ENCODE data around the gene AP4M1. TPM values are rescaled to one million over a fixed set of nuclear protein-coding genes. Genes with fewer than 3 reads are reported as not detected.
"Not testable (repeated sequence)": the region's sequence is repeated elsewhere in the genome, so short reads cannot be mapped to it uniquely, and the experiment has no call there.

Gene AP4M1
- total RNA-seq, 1 experiment from 2014 or later, result 25.1 TPM

DNA sequence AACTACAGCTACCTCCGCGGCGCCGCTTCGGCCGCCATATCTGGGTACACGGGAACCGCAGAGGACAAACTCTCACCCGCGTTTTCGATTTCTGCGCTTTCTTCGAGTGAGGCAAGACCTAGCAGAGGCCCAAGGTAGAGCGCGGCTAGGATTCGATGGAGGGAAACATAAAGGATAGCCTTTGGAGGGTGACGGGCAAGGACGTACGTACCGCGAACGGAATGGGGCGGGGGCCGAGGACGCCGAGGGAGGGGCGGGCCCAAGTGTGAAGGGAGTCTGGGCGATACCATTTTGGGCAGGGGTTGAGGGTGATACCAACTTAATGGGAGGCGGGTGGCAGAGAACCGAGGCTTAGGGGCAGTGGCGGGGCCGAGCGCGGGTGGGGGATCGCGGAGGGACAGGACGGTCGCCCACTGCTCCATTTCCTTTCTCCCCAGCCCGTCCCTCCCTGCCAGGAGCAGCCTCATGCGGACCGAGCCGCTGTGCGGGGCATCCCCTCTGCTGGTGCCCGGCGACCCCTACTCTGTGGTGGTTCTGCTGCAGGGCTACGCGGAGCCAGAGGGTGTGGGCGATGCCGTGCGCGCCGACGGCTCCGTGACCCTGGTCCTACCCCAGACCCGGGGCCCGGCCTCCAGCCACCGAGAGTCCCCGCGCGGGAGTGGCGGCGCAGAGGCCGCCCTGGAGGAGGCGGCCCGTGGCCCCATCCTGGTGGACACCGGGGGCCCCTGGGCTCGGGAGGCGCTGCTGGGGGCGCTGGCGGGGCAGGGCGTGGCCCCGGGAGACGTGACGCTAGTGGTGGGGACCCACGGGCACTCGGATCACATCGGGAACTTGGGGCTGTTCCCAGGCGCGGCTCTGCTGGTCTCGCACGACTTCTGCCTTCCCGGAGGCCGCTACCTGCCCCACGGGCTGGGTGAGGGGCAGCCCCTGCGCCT lies 25.8 kb downstream of the AP4M1 start, which contains the start of gene MBLAC1:
MBLAC1 (plus strand) TSS at position 37 of the 935 bp plus-strand sequence; CDS start at position 466, 429 bp downstream.
- Histone ChIP-seq H3K27ac (ENCODE audit: low read depth, low read length, poor library complexity, severe bottlenecking) (peak within 1 kb of the TSS; percentile 95), H3K9me3 (ENCODE audit: low read depth, low read length, poor library complexity, severe bottlenecking) (no peaks in the 10 kb centered on the region), H3K36me3 (ENCODE audit: insufficient read depth, low read length, poor library complexity, severe bottlenecking) (no peaks in the 10 kb centered on the region), H3K4me1 (ENCODE audit: insufficient read depth, low read length, poor library complexity, severe bottlenecking) (peaks cover 10% of the 10 kb centered on the region), H3K4me3 (ENCODE audit: low read depth, low read length, poor library complexity, severe bottlenecking) (peak within 1 kb of the TSS; percentile 62), H3K27me3 (replicated peaks; ENCODE audit: insufficient read depth, low read depth, low read length, poor library complexity) (no peaks in the 10 kb centered on the region)
- ChIA-PET POLR2A (ENCODE audit: low non-redundant PET) (interaction anchor here (0.8 to 1.2 kb wide), 2 partner anchors 25 to 302 kb away, joined by 4 to 5 read pairs; partner anchors contain the start of genes AP4M1 and ZCWPW1), CTCF (no interaction called here)
- BruUV-seq (replicated peaks), result no TSS peak
- TF ChIP-seq EZH2 (IDR thresholded peaks at IDR 0.05; ENCODE audit: borderline replicate concordance, low read depth, low read length, poor library complexity, severe bottlenecking), result no peak
- TF ChIP-seq, protein P1, sequence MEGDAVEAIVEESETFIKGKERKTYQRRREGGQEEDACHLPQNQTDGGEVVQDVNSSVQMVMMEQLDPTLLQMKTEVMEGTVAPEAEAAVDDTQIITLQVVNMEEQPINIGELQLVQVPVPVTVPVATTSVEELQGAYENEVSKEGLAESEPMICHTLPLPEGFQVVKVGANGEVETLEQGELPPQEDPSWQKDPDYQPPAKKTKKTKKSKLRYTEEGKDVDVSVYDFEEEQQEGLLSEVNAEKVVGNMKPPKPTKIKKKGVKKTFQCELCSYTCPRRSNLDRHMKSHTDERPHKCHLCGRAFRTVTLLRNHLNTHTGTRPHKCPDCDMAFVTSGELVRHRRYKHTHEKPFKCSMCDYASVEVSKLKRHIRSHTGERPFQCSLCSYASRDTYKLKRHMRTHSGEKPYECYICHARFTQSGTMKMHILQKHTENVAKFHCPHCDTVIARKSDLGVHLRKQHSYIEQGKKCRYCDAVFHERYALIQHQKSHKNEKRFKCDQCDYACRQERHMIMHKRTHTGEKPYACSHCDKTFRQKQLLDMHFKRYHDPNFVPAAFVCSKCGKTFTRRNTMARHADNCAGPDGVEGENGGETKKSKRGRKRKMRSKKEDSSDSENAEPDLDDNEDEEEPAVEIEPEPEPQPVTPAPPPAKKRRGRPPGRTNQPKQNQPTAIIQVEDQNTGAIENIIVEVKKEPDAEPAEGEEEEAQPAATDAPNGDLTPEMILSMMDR (conservative IDR thresholded peaks at IDR 0.05; ENCODE audit: low read depth, low read length), result no peak
- intact Hi-C loops (cut with micrococcal nuclease; ENCODE audit: unreplicated experiment), result no loop called here
- DNase-seq (ENCODE audit: low spot score), result peak; percentile 95

DNA sequence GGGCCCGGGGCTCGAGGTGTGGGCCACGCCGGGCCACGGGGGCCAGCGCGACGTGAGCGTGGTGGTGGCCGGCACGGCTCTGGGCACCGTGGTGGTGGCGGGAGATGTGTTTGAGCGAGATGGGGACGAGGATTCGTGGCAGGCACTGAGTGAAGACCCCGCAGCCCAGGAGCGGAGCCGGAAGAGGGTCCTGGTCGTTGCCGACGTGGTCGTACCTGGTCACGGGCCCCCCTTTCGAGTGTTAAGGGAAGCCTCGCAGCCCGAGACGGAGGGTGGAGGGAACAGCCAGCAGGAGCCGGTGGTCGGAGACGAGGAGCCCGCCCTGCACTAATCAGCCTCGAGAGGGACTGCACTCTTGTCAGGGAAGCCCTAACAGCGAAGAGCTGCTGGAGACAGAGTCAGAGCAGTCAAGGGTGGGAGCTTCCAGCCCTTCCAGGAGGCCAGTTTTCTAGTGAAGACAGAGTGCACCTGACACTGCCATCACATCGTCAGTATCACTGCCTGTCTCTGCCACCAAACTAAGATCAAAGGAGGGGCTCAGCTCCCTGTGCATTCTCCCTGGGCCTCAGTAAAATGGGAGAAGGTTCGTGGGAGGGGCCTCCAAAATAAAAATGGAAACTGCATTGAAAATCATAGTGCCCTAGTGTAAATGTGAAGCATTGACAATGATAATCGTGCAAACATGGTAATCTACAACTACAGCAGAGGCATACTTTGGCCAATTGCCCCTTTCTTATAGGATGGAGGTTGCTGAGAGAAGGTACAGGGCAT lies 26.6 kb downstream of the AP4M1 start:
- CTCF ChIA-PET, result no interaction called here
- no peaks in the 10 kb centered on the region for H3K36me3 ChIP-seq (ENCODE audit: insufficient read depth, low read length, poor library complexity, severe bottlenecking)
- H3K27ac ChIP-seq (ENCODE audit: low read depth, low read length, poor library complexity, severe bottlenecking), result peak overlapping the region; percentile 95
- no peaks in the 10 kb centered on the region for H3K9me3 ChIP-seq (ENCODE audit: low read depth, low read length, poor library complexity, severe bottlenecking)
- peak; percentile 39 for DNase-seq (ENCODE audit: low spot score)
- peaks cover 10% of the 10 kb centered on the region for H3K4me1 ChIP-seq (ENCODE audit: insufficient read depth, low read length, poor library complexity, severe bottlenecking)
- H3K27me3 ChIP-seq (replicated peaks; ENCODE audit: insufficient read depth, low read depth, low read length, poor library complexity), result no peaks in the 10 kb centered on the region
- POLR2A ChIA-PET (ENCODE audit: low non-redundant PET), result interaction anchor here (0.6 kb wide), 1 partner anchor 24 kb away, joined by 6 read pairs; no protein-coding TSS in a partner anchor
- intact Hi-C loops (cut with micrococcal nuclease; ENCODE audit: unreplicated experiment), result no loop called here
- peak overlapping the region; percentile 62 for H3K4me3 ChIP-seq (ENCODE audit: low read depth, low read length, poor library complexity, severe bottlenecking)
- no TSS peak for BruUV-seq (replicated peaks)
- TF ChIP-seq, protein P1 (conservative IDR thresholded peaks at IDR 0.05; ENCODE audit: low read depth, low read length), result no peak
- no peak for TF ChIP-seq EZH2 (IDR thresholded peaks at IDR 0.05; ENCODE audit: borderline replicate concordance, low read depth, low read length, poor library complexity, severe bottlenecking)

DNA sequence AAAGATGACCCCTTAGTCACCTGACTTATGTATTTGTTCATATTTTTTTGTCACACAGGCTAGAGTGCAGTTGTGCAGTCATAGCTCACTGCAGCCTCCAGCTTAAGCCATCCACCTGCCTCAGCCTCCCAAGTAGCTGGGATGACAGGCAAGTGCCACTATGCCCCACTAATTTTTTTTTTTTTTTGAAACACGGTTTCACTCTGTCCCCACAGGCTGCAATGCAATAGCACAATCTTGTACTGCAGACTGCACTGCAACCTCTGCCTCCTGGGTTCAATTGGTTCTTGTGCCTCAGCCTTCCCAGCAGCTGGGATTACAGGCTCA lies 27.2 kb downstream of the AP4M1 start:
- Histone ChIP-seq H3K4me3 (ENCODE audit: low read depth, low read length, poor library complexity, severe bottlenecking) (no peak overlapping the region), H3K27me3 (replicated peaks; ENCODE audit: insufficient read depth, low read depth, low read length, poor library complexity) (no peaks in the 10 kb centered on the region), H3K9me3 (ENCODE audit: low read depth, low read length, poor library complexity, severe bottlenecking) (no peaks in the 10 kb centered on the region), H3K36me3 (ENCODE audit: insufficient read depth, low read length, poor library complexity, severe bottlenecking) (no peaks in the 10 kb centered on the region), H3K4me1 (ENCODE audit: insufficient read depth, low read length, poor library complexity, severe bottlenecking) (peaks cover 10% of the 10 kb centered on the region), H3K27ac (ENCODE audit: low read depth, low read length, poor library complexity, severe bottlenecking) (no peak overlapping the region)
- TF ChIP-seq, protein P1 (conservative IDR thresholded peaks at IDR 0.05; ENCODE audit: low read depth, low read length), result no peak
- TF ChIP-seq EZH2 (IDR thresholded peaks at IDR 0.05; ENCODE audit: borderline replicate concordance, low read depth, low read length, poor library complexity, severe bottlenecking), result no peak
- intact Hi-C loops (cut with micrococcal nuclease; ENCODE audit: unreplicated experiment), result no loop called here
- no TSS peak for BruUV-seq (replicated peaks)
- no peak for DNase-seq (ENCODE audit: low spot score)
- ChIA-PET POLR2A (ENCODE audit: low non-redundant PET) (interaction anchor here (0.6 kb wide), 1 partner anchor 23 kb away, joined by 6 read pairs; no protein-coding TSS in a partner anchor), CTCF (no interaction called here)

DNA sequence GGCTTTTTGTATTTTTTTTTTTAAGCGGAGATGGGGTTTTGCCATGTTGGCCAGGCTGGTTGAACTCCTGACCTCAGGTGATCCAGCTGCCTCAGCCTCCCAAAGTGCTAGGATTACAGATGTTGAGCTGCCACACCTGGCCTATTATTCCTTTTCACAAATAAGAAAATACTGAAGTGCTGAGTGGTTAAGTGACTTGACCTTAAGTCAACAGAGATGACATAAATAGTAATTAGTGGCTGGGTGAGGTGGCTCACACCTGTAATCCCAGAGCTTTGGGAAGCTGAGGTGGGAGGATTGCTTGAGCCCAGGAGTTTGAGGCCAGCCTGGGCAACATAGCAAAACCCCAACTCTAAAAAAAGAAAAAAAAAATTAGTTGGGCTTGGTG lies 28.8 kb downstream of the AP4M1 start:
- POLR2A ChIA-PET (ENCODE audit: low non-redundant PET); CTCF ChIA-PET; H3K9me3 ChIP-seq (ENCODE audit: low read depth, low read length, poor library complexity, severe bottlenecking); H3K27ac ChIP-seq (ENCODE audit: low read depth, low read length, poor library complexity, severe bottlenecking); BruUV-seq (replicated peaks); H3K4me3 ChIP-seq (ENCODE audit: low read depth, low read length, poor library complexity, severe bottlenecking); H3K36me3 ChIP-seq (ENCODE audit: insufficient read depth, low read length, poor library complexity, severe bottlenecking); H3K27me3 ChIP-seq (replicated peaks; ENCODE audit: insufficient read depth, low read depth, low read length, poor library complexity); DNase-seq (ENCODE audit: low spot score): not testable (repeated sequence)
- peaks cover 10% of the 10 kb centered on the region for H3K4me1 ChIP-seq (ENCODE audit: insufficient read depth, low read length, poor library complexity, severe bottlenecking)
- intact Hi-C loops (cut with micrococcal nuclease; ENCODE audit: unreplicated experiment), result loop anchor here (5.0 kb wide), 3 partner anchors 138 to 277 kb away; partner anchors contain the start of gene AZGP1
